GM12878 (cell line): ENCODE measurements around the gene N4BP2. TPM values are rescaled to one million over a fixed set of nuclear protein-coding genes. Genes with fewer than 3 reads are reported as not detected.

Source experiments
- ATAC-seq: fragments of 200-7000 bp; cut with Tn5 transposase; 3 replicates; pipeline ENCODE4 v1.9.1; 2020; ENCODE audit warnings: mild to moderate bottlenecking, moderate library complexity
- BruUV-seq: library from RNA; stranded (reverse); fragments of 400-500 nt; replicated peaks from 2 replicates; lab custom pipeline; 2021; lab: Mats Ljungman, UMichigan
- CTCF ChIA-PET: fragments of 300-600 bp; sonication (Branson Sonifier 250); formaldehyde crosslinking; extraction: SDS; loops from one replicate; lab custom pipeline; 2021; ENCODE audit warnings: inconsistent platforms; lab: Yijun Ruan, JAX
- POLR2A ChIA-PET: fragments of 350-600 bp; formaldehyde crosslinking; extraction: SDS; loops from one replicate; lab custom pipeline; 2021; ENCODE audit warnings: inconsistent platforms; lab: Charles Lee
- RAD21 ChIA-PET: fragments of 300-600 bp; sonication (Branson Sonifier 250); formaldehyde crosslinking; loops from one replicate; lab custom pipeline; 2023; ENCODE audit warnings: antibody characterized with exemption; ENCODE audit not compliant: unreplicated experiment; lab: Charles Lee
- SMC1A ChIA-PET: fragments of 300-600 bp; sonication (Branson Sonifier 250); formaldehyde crosslinking; loops from one replicate; lab custom pipeline; 2023; ENCODE audit not compliant: unreplicated experiment, uncharacterized antibody; lab: Charles Lee
- DNase-seq: peaks from one replicate; pipeline ENCODE4 v3.0.0-alpha.2; 2011; ENCODE audit warnings: low read depth, low spot score
- FAIRE-seq: peaks from 3 replicates; lab custom pipeline; 2011; peaks lifted over from hg19 to GRCh38; lab: Jason Lieb, UNC
- H2AFZ ChIP-seq: 2 replicates; pipeline ENCODE4 v1.6.0; 2011; ENCODE audit warnings: low read depth, low read length, control low read depth; ENCODE audit not compliant: control insufficient read depth
- H3K27ac ChIP-seq: 2 replicates; pipeline ENCODE4 v1.5.1; 2011; ENCODE audit warnings: control low read depth; ENCODE audit not compliant: control insufficient read depth, insufficient read depth
- H3K27me3 ChIP-seq, 2 experiments: replicated peaks in 1 of 2; 2 replicates each; pipeline versions ENCODE4 v1.6.0 to v1.6.1; 2011; ENCODE audit warnings: low read length in 1 of 2; ENCODE audit not compliant: control insufficient read depth in 2 of 2, insufficient read depth in 2 of 2
- H3K36me3 ChIP-seq, 2 experiments: 2 replicates each; pipeline ENCODE4 v1.5.1; 2011; ENCODE audit warnings: low read length in 1 of 2; ENCODE audit not compliant: control insufficient read depth in 2 of 2, insufficient read depth in 2 of 2
- H3K4me1 ChIP-seq: 2 replicates; pipeline ENCODE4 v1.6.1; 2011; ENCODE audit warnings: mild to moderate bottlenecking, low read length, moderate library complexity, mixed read lengths; ENCODE audit not compliant: control insufficient read depth, insufficient read depth
- H3K4me2 ChIP-seq: 2 replicates; pipeline ENCODE4 v1.6.0; 2011; ENCODE audit warnings: control low read depth; ENCODE audit not compliant: control insufficient read depth, insufficient read depth
- H3K4me3 ChIP-seq: fragments of 200-600 bp; sonication (generic); 2 replicates; pipeline ENCODE4 v1.5.1; 2016
- H3K79me2 ChIP-seq: 2 replicates; pipeline ENCODE4 v1.6.0; 2011; ENCODE audit warnings: low read length; ENCODE audit not compliant: control insufficient read depth, insufficient read depth
- H3K9ac ChIP-seq: 2 replicates; pipeline ENCODE4 v1.8.0; 2011; ENCODE audit warnings: low read length, control low read depth, mixed read lengths; ENCODE audit not compliant: control insufficient read depth, insufficient read depth
- H3K9me3 ChIP-seq: replicated peaks from 3 replicates; pipeline ENCODE4 v1.5.1; 2011; ENCODE audit warnings: mild to moderate bottlenecking, low read length; ENCODE audit not compliant: control insufficient read depth, insufficient read depth
- H4K20me1 ChIP-seq: 2 replicates; pipeline ENCODE4 v1.6.0; 2011; ENCODE audit not compliant: control insufficient read depth, insufficient read depth
- ATF7 ChIP-seq: fragments of 450-650 bp; IDR thresholded peaks from 2 replicates; pipeline ENCODE4 v1.6.1; 2016; ENCODE audit warnings: low read depth, mild to moderate bottlenecking
- CREM ChIP-seq: IDR thresholded peaks from 2 replicates; pipeline ENCODE4 v1.6.1; 2014; ENCODE audit warnings: antibody characterized with exemption, low read depth
- EP300 ChIP-seq, 2 experiments: fragments of 150-350 bp in 1 of 2; IDR thresholded peaks; 2 replicates each; pipeline ENCODE4 v1.6.1; 2011 to 2012; ENCODE audit warnings: low read depth in 2 of 2, low read length in 2 of 2, borderline replicate concordance in 1 of 2, improper control_type of control experiment in 1 of 2, inconsistent platforms in 1 of 2; ENCODE audit not compliant: control insufficient read depth in 1 of 2
- ESRRA ChIP-seq: IDR thresholded peaks from 2 replicates; pipeline ENCODE4 v1.6.1; 2012; ENCODE audit warnings: mild to moderate bottlenecking, low read length, improper control_type of control experiment
- FOXK2 ChIP-seq: fragments of 450-650 bp; IDR thresholded peaks from 2 replicates; pipeline ENCODE4 v1.6.1; 2017; ENCODE audit warnings: mild to moderate bottlenecking, moderate library complexity
- HDAC6 ChIP-seq: fragments of 200-600 bp; sonication (generic); IDR thresholded peaks from one replicate; pipeline ENCODE4 v1.8.0; 2017; ENCODE audit warnings: antibody characterized with exemption; ENCODE audit not compliant: unreplicated experiment
- JUND ChIP-seq: IDR thresholded peaks from 2 replicates; pipeline ENCODE4 v1.6.1; 2012; ENCODE audit warnings: low read depth, mild to moderate bottlenecking, low read length, improper control_type of control experiment, moderate library complexity
- MTA3 ChIP-seq: IDR thresholded peaks from 2 replicates; pipeline ENCODE4 v1.6.1; 2012; ENCODE audit warnings: low read length, inconsistent platforms, borderline replicate concordance
- NR2C2 ChIP-seq: IDR thresholded peaks from 2 replicates; pipeline ENCODE4 v1.6.1; 2011; ENCODE audit warnings: borderline replicate concordance, low read depth; ENCODE audit not compliant: control insufficient read depth, insufficient read length
- PBX3 ChIP-seq: IDR thresholded peaks from 2 replicates; pipeline ENCODE4 v1.6.1; 2011; ENCODE audit warnings: mild to moderate bottlenecking, low read depth, low read length, moderate library complexity; ENCODE audit not compliant: insufficient replicate concordance
- SIX5 ChIP-seq: IDR thresholded peaks from 2 replicates; pipeline ENCODE4 v1.6.1; 2011; ENCODE audit warnings: mild to moderate bottlenecking, low read depth, low read length, moderate library complexity; ENCODE audit not compliant: severe bottlenecking
- SMARCA5 ChIP-seq: fragments of 450-650 bp; IDR thresholded peaks from 2 replicates; pipeline ENCODE4 v1.6.1; 2017; ENCODE audit warnings: mild to moderate bottlenecking
- STAT3 ChIP-seq: IDR thresholded peaks from 2 replicates; pipeline ENCODE4 v1.6.1; 2011; ENCODE audit warnings: low read depth, low read length, improper control_type of control experiment
- TARDBP ChIP-seq: IDR thresholded peaks from 2 replicates; pipeline ENCODE4 v1.6.1; 2016; ENCODE audit warnings: borderline replicate concordance
- TBL1XR1 ChIP-seq: IDR thresholded peaks from 2 replicates; pipeline ENCODE4 v1.6.1; 2012; ENCODE audit warnings: low read depth, low read length, improper control_type of control experiment
- YY1 ChIP-seq: IDR thresholded peaks from 2 replicates; pipeline ENCODE4 v1.6.1; 2011; ENCODE audit warnings: low read depth, mild to moderate bottlenecking, low read length
- ZBTB40 ChIP-seq: fragments of 450-650 bp; IDR thresholded peaks from 2 replicates; pipeline ENCODE4 v1.6.1; 2016; ENCODE audit warnings: mild to moderate bottlenecking, moderate library complexity, borderline replicate concordance
- ZNF207 ChIP-seq: fragments of 450-650 bp; IDR thresholded peaks from 2 replicates; pipeline ENCODE4 v1.6.1; 2014; ENCODE audit warnings: antibody characterized with exemption, mild to moderate bottlenecking, borderline replicate concordance
- in situ Hi-C: fragments of 300-500 bp; cut with MboI; formaldehyde crosslinking; loops from 9 replicates; pipeline ENCODE4 v1.14.3; 2018; ENCODE audit warnings: mixed read lengths
- intact Hi-C: fragments of 100-400 bp; cut with micrococcal nuclease; formaldehyde crosslinking; loops from one replicate; pipeline ENCODE4 v1.14.2; 2022; ENCODE audit not compliant: unreplicated experiment
- polyA plus RNA-seq, 11 experiments: library from polyadenylated mRNA; depleted of rRNA in 4 of 11; unstranded in 6 of 11; stranded (reverse) in 5 of 11; fragments of >200 nt; fragmentation: Nextera tagmentation in 4 of 11; fragmentation: Illumina TruSeq in 1 of 11; extraction: Ambion mirVana in 4 of 11; extraction: Trizol in 1 of 11; gene quantifications; 1 replicate in 1 of 11; 2 replicates in 10 of 11; pipeline versions ENCODE4 v1.2.1 to v1.2.3, GENCODE V29; 2011 to 2016; ENCODE audit warnings: inconsistent platforms in 2 of 11, missing spikeins in 2 of 11, low read depth in 1 of 11
- total RNA-seq, 4 experiments: library from RNA; depleted of rRNA in 3 of 4; stranded (reverse); fragments of >200 nt in 3 of 4; fragmentation: Illumina TruSeq in 1 of 4; extraction: Trizol in 1 of 4; gene quantifications; 2 replicates each; pipeline versions ENCODE4 v1.2.1 to v1.2.3, GENCODE V29; 2013 to 2021

Gene N4BP2
- total and polyA plus RNA-seq, 10 of the 15 experiments (the other 5 are each of a cell fraction or from before 2014, with no cell fraction given) = 2.3 to 18.7 (median 10.0) TPM

GRCh38 chr4:40168070-40168469 lies 111.4 kb downstream of the N4BP2 start:
- ATAC-seq (no peak), FAIRE-seq (no peak)
- CTCF ChIA-PET = no interaction called here
- no peaks in the 10 kb centered on the region for H3K36me3 ChIP-seq
- SMC1A ChIA-PET = interaction anchor here (1.0 to 4.1 kb wide), 2 partner anchors 17 to 23 kb away, joined by 3 to 57 read pairs; no protein-coding TSS in a partner anchor
- in situ Hi-C loops (no loop called here), intact Hi-C loops (no loop called here)
- no TSS peak for BruUV-seq
- H3K9ac ChIP-seq = no peak overlapping the region
- RAD21 ChIA-PET = no interaction called here
- POLR2A ChIA-PET = no interaction called here
- H3K79me2 ChIP-seq = no peaks in the 10 kb centered on the region
- no peaks in the 10 kb centered on the region for H4K20me1 ChIP-seq
- peaks cover 11% of the 10 kb centered on the region for H3K4me1 ChIP-seq
- no peak for TF ChIP-seq JUND
- TF ChIP-seq PBX3 = no peak
- TF ChIP-seq HDAC6 = no peak
- TF ChIP-seq ZNF207 = no peak
- no peak for TF ChIP-seq TARDBP
- TF ChIP-seq NR2C2 = no peak
- no peak for TF ChIP-seq TBL1XR1
- TF ChIP-seq SMARCA5 = no peak
- TF ChIP-seq SIX5 = no peak
- TF ChIP-seq FOXK2 = no peak
- no peak for TF ChIP-seq STAT3
- no peak for TF ChIP-seq ESRRA
- TF ChIP-seq CREM = no peak
- TF ChIP-seq ZBTB40 = no peak
- TF ChIP-seq MTA3 = no peak
- TF ChIP-seq ATF7 = no peak
- no peak for TF ChIP-seq YY1
- no peak for TF ChIP-seq EP300 (IDR thresholded peaks at IDR 0.05; ENCODE audit: borderline replicate concordance in 1 of 2, control insufficient read depth in 1 of 2, low read depth in 2 of 2, low read length in 2 of 2)
- TF ChIP-seq, all 136 proteins: peak for 0
- no peak for DNase-seq
- H3K4me3 ChIP-seq = no peak overlapping the region
- H3K9me3 ChIP-seq = no peaks in the 10 kb centered on the region
- H3K4me2 ChIP-seq = no peak overlapping the region
- H3K27me3 ChIP-seq = no peaks in the 10 kb centered on the region
- H2AFZ ChIP-seq = no peak overlapping the region
- no peak overlapping the region for H3K27ac ChIP-seq
